Endothelial cell of umbilical vein (primary cell): ENCODE data around the gene PPHLN1.

ENCODE experiments used
- EZH2 ChIP-seq: IDR thresholded peaks from 2 replicates; pipeline ENCODE4 v1.6.1; 2012; ENCODE audit warnings: borderline replicate concordance, low read depth, mild to moderate bottlenecking, moderate library complexity, low read length, inconsistent platforms; ENCODE audit not compliant: severe bottlenecking
- MYC ChIP-seq: IDR thresholded peaks from one replicate; pipeline ENCODE4 v1.6.1; 2011; ENCODE audit warnings: mild to moderate bottlenecking, low read depth, low read length
- POLR2A ChIP-seq: IDR thresholded peaks from 2 replicates; pipeline ENCODE4 v1.6.1; 2012; ENCODE audit warnings: low read depth, mild to moderate bottlenecking, control low read depth, low read length
- POLR2AphosphoS5 ChIP-seq: IDR thresholded peaks from 2 replicates; pipeline ENCODE4 v1.6.1; 2012; ENCODE audit warnings: low read depth, mild to moderate bottlenecking, control low read depth, low read length, moderate library complexity; ENCODE audit not compliant: insufficient read depth
- TF ChIP-seq, protein P1 (sequence below): IDR thresholded peaks from 2 replicates; pipeline ENCODE4 v1.6.1; 2011; ENCODE audit not compliant: insufficient read depth, insufficient read length
- TF ChIP-seq, protein P2 (sequence below), 2 donors: IDR thresholded peaks; 1 replicate in 1 of 2; 2 replicates in 1 of 2; pipeline ENCODE4 v1.5.1; 2011; ENCODE audit warnings: low read length in 2 of 2, mild to moderate bottlenecking in 2 of 2, moderate library complexity in 2 of 2, control low read depth in 1 of 2, inconsistent platforms in 1 of 2, low read depth in 1 of 2; ENCODE audit not compliant: insufficient read depth in 1 of 2; ENCODE audit errors: extremely low read depth in 1 of 2

DNA sequence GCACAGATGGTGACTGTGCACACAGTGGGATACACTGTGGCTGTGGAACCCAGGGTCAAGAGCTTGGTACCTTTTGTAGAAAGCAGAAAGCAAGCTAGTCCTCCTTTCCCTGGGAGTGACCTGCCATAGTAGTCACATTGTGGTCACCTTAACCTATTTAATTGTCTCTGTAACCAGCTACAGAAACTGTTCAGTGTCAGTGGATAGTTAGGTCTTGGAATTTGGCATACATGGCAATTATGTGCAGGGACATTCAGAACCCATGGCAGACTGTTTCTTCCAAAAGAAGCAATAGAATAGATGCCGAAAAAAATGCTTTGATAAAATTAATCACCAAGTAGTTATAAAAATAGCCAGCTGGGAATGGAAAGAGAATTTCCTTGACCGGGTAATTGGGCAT is 30.4 kb downstream of the PPHLN1 start:
- TF ChIP-seq, protein P1, sequence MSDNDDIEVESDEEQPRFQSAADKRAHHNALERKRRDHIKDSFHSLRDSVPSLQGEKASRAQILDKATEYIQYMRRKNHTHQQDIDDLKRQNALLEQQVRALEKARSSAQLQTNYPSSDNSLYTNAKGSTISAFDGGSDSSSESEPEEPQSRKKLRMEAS: no peak
- TF ChIP-seq POLR2A (no peak), MYC (no peak), EZH2 (no peak), POLR2AphosphoS5 (no peak)
- TF ChIP-seq, protein P2, sequence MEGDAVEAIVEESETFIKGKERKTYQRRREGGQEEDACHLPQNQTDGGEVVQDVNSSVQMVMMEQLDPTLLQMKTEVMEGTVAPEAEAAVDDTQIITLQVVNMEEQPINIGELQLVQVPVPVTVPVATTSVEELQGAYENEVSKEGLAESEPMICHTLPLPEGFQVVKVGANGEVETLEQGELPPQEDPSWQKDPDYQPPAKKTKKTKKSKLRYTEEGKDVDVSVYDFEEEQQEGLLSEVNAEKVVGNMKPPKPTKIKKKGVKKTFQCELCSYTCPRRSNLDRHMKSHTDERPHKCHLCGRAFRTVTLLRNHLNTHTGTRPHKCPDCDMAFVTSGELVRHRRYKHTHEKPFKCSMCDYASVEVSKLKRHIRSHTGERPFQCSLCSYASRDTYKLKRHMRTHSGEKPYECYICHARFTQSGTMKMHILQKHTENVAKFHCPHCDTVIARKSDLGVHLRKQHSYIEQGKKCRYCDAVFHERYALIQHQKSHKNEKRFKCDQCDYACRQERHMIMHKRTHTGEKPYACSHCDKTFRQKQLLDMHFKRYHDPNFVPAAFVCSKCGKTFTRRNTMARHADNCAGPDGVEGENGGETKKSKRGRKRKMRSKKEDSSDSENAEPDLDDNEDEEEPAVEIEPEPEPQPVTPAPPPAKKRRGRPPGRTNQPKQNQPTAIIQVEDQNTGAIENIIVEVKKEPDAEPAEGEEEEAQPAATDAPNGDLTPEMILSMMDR (IDR thresholded peaks at IDR 0.05; ENCODE audit: extremely low read depth in 1 of 2, insufficient read depth in 1 of 2, low read depth in 1 of 2, low read length in 2 of 2): no peak
